HCT116 (cell line): ENCODE measurements around the gene KCNN3. TPM values are rescaled to one million over a fixed set of nuclear protein-coding genes. Genes with fewer than 3 reads are reported as not detected.

Experiments
- ATAC-seq: fragments of 200-7000 bp; cut with Tn5 transposase; 2 replicates; pipeline ENCODE4 v1.9.1; 2020; ENCODE audit warnings: mild to moderate bottlenecking, moderate library complexity
- BruUV-seq: library from RNA; stranded (reverse); fragments of 400-500 nt; replicated peaks from 2 replicates; lab custom pipeline; 2021; lab: Mats Ljungman, UMichigan
- CTCF ChIA-PET: fragments of 300-600 bp; sonication (Branson Sonifier 250); formaldehyde crosslinking; loops from one replicate; lab custom pipeline; 2021; ENCODE audit warnings: antibody characterized with exemption; lab: Charles Lee
- POLR2A ChIA-PET: fragments of 300-600, 350-600 bp; sonication (Branson Sonifier 250); formaldehyde crosslinking; loops from one replicate; lab custom pipeline; 2021; ENCODE audit warnings: antibody characterized with exemption; lab: Charles Lee
- RAD21 ChIA-PET, 2 experiments: fragments of 300-600 bp; sonication (Branson Sonifier 250); formaldehyde crosslinking; loops; one replicate each; lab custom pipeline; 2023; ENCODE audit warnings: low total read pairs in 2 of 2; ENCODE audit not compliant: uncharacterized antibody in 2 of 2, unreplicated experiment in 2 of 2, low non-redundant PET in 1 of 2; lab: Charles Lee
- DNase-seq: peaks from one replicate; pipeline ENCODE4 v3.0.0-alpha.2; 2010; ENCODE audit warnings: low read depth, low spot score
- H2AFZ ChIP-seq: fragments of 200-600 bp; shearing (Covaris generic), sonication (generic); 2 replicates; pipeline ENCODE4 v1.6.1; 2017; ENCODE audit warnings: low read depth, mixed run types, mixed read lengths, antibody characterized with exemption, low read length; ENCODE audit not compliant: poor library complexity, severe bottlenecking
- H3K27ac ChIP-seq: 2 replicates; pipeline ENCODE4 v1.5.1; 2012; ENCODE audit warnings: low read depth, low read length
- H3K27me3 ChIP-seq: fragments of 200-600 bp; sonication (generic); 2 replicates; pipeline ENCODE4 v1.6.1; 2016; ENCODE audit warnings: mixed run types, low read length, mixed read lengths; ENCODE audit not compliant: insufficient read depth
- H3K36me3 ChIP-seq, 2 experiments: fragments of 200-500 bp in 1 of 2; fragments of 200-600 bp in 1 of 2; sonication (Bioruptor generic) in 1 of 2; sonication (generic) in 1 of 2; 2 replicates each; pipeline versions ENCODE4 v1.5.1 to v1.6.1; 2014 to 2016; ENCODE audit warnings: low read length in 2 of 2, inconsistent platforms in 1 of 2, mixed read lengths in 1 of 2, mixed run types in 1 of 2; ENCODE audit not compliant: insufficient read depth in 2 of 2, control insufficient read depth in 1 of 2
- H3K4me1 ChIP-seq, 2 experiments: fragments of 200-600 bp in 1 of 2; sonication (generic) in 1 of 2; 2 replicates each; pipeline versions ENCODE4 v1.5.1 to v1.6.1; 2012 to 2017; ENCODE audit warnings: low read length in 2 of 2, inconsistent platforms in 1 of 2, mild to moderate bottlenecking in 1 of 2, mixed read lengths in 1 of 2, mixed run types in 1 of 2, moderate library complexity in 1 of 2; ENCODE audit not compliant: insufficient read depth in 2 of 2, control insufficient read depth in 1 of 2
- H3K4me2 ChIP-seq: fragments of 200-600 bp; sonication (generic); 2 replicates; pipeline ENCODE4 v1.6.1; 2017; ENCODE audit warnings: mixed run types, low read length, mixed read lengths
- H3K4me3 ChIP-seq, 2 experiments: fragments of 200-600 bp in 1 of 2; sonication (generic) in 1 of 2; replicated peaks in 1 of 2; 2 replicates each; pipeline ENCODE4 v1.5.1; 2011 to 2016; ENCODE audit warnings: low read length in 2 of 2, control low read depth in 1 of 2, low read depth in 1 of 2, mild to moderate bottlenecking in 1 of 2, mixed read lengths in 1 of 2, mixed run types in 1 of 2
- H3K79me2 ChIP-seq: fragments of 200-600 bp; sonication (generic); 2 replicates; pipeline ENCODE4 v1.6.1; 2017; ENCODE audit warnings: mild to moderate bottlenecking, mixed run types, low read length, moderate library complexity, mixed read lengths; ENCODE audit not compliant: insufficient read depth
- H3K9ac ChIP-seq: fragments of 200-600 bp; sonication (generic); 2 replicates; pipeline ENCODE4 v1.6.1; 2016; ENCODE audit warnings: low read length, mixed read lengths
- H3K9me2 ChIP-seq: fragments of 200-600 bp; sonication (generic), shearing (Covaris generic); 2 replicates; pipeline ENCODE4 v1.6.1; 2017; ENCODE audit warnings: mixed run types, mild to moderate bottlenecking, moderate library complexity; ENCODE audit not compliant: insufficient read depth
- H3K9me3 ChIP-seq, 2 experiments: fragments of 200-500 bp in 1 of 2; fragments of 200-600 bp in 1 of 2; sonication (Bioruptor generic) in 1 of 2; sonication (generic) in 1 of 2; 2 replicates each; pipeline ENCODE4 v1.6.1; 2014 to 2017; ENCODE audit warnings: low read length in 2 of 2, mixed read lengths in 2 of 2, inconsistent platforms in 1 of 2, low read depth in 1 of 2, mild to moderate bottlenecking in 1 of 2, mixed run types in 1 of 2, moderate library complexity in 1 of 2; ENCODE audit not compliant: control insufficient read depth in 1 of 2, insufficient read depth in 1 of 2
- H4K20me1 ChIP-seq: fragments of 200-600 bp; sonication (generic), shearing (Covaris generic); 2 replicates; pipeline ENCODE4 v1.6.1; 2017; ENCODE audit warnings: mixed run types, mild to moderate bottlenecking, moderate library complexity; ENCODE audit not compliant: insufficient read depth
- CBX3 ChIP-seq: IDR thresholded peaks from 2 replicates; pipeline ENCODE4 v1.6.1; 2012; ENCODE audit warnings: low read depth
- CEBPB ChIP-seq: IDR thresholded peaks from 2 replicates; pipeline ENCODE4 v1.6.1; 2012; ENCODE audit warnings: low read depth
- EGR1 ChIP-seq: IDR thresholded peaks from 2 replicates; pipeline ENCODE4 v1.6.1; 2012; ENCODE audit warnings: low read depth
- ELF1 ChIP-seq: IDR thresholded peaks from 2 replicates; pipeline ENCODE4 v1.6.1; 2012; ENCODE audit warnings: low read depth, borderline replicate concordance
- EZH2phosphoT487 ChIP-seq: fragments of 200-600 bp; IDR thresholded peaks from 2 replicates; pipeline ENCODE4 v1.6.1; 2018; ENCODE audit warnings: antibody characterized with exemption, borderline replicate concordance
- FOSL1 ChIP-seq: IDR thresholded peaks from 2 replicates; pipeline ENCODE4 v1.6.1; 2012; ENCODE audit warnings: low read depth
- POLR2A ChIP-seq: IDR thresholded peaks from 2 replicates; pipeline ENCODE4 v1.7.0; 2011; ENCODE audit warnings: borderline replicate concordance; ENCODE audit not compliant: insufficient read depth, insufficient read length; ENCODE audit errors: extremely low read depth
- POLR2AphosphoS5 ChIP-seq: IDR thresholded peaks from 2 replicates; pipeline ENCODE4 v1.6.1; 2011; ENCODE audit warnings: mild to moderate bottlenecking, low read depth, low read length, moderate library complexity
- RAD21 ChIP-seq: IDR thresholded peaks from 2 replicates; pipeline ENCODE4 v1.6.1; 2012; ENCODE audit warnings: low read depth, mild to moderate bottlenecking
- TCF7L2 ChIP-seq: IDR thresholded peaks from 2 replicates; pipeline ENCODE4 v1.7.0; 2011; ENCODE audit warnings: borderline replicate concordance, inconsistent platforms; ENCODE audit not compliant: insufficient read depth, insufficient read length; ENCODE audit errors: extremely low read depth
- ZFX ChIP-seq: fragments of 450-650 bp; IDR thresholded peaks from 2 replicates; pipeline ENCODE4 v1.6.1; 2017
- ZNF274 ChIP-seq: fragments of 200-500 bp; sonication (Bioruptor generic); IDR thresholded peaks from 2 replicates; pipeline ENCODE4 v1.6.1; 2014; ENCODE audit warnings: mild to moderate bottlenecking, low read depth, low read length, inconsistent platforms
- intact Hi-C: fragments of 100-400 bp; cut with micrococcal nuclease; formaldehyde crosslinking; loops from 2 replicates; pipeline ENCODE4 v1.10.0; 2022
- total RNA-seq: library from RNA; stranded (reverse); gene quantifications from one replicate; pipeline ENCODE4 v1.2.1, GENCODE V29; 2021; ENCODE audit not compliant: unreplicated experiment
- TF ChIP-seq, protein P1 (sequence below), 3 experiments: fragments of 200-600 bp in 1 of 3; sonication (generic) in 1 of 3; IDR thresholded peaks in 2 of 3; conservative IDR thresholded peaks in 1 of 3; 2 replicates each; pipeline ENCODE4 v1.5.1; 2012 to 2017; ENCODE audit warnings: low read depth in 2 of 3, low read length in 2 of 3, antibody characterized with exemption in 1 of 3, borderline replicate concordance in 1 of 3, control low read depth in 1 of 3, mild to moderate bottlenecking in 1 of 3, mixed read lengths in 1 of 3, mixed run types in 1 of 3, moderate library complexity in 1 of 3; ENCODE audit not compliant: insufficient read depth in 1 of 3
- TF ChIP-seq, protein P2 (sequence below): IDR thresholded peaks from 2 replicates; pipeline ENCODE4 v1.6.1; 2011; ENCODE audit warnings: mild to moderate bottlenecking, low read length, moderate library complexity; ENCODE audit not compliant: insufficient replicate concordance; ENCODE audit errors: extremely low read depth

The KCNN3 gene
- total RNA-seq, 1 experiment from 2014 or later = 1.1 TPM

DNA sequence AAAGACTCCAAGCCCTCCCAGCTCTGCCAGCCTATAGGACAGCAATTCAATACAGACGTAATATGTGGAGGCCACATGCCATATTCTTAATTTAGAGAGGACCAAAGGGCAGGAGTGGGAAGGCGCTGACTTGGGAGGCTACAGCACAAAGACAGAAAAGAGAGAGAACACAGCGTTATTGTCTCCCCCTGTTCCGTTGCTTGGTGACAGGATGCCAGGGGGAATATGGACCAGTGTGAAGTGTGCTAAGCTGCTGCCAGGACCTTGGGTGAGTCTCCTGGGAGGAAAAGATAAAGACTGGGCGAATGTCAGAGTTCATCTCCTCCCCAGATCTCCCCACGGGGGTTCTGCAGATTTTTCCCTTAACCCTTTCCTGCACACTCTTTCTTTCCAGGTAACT is 160.0 kb downstream of the KCNN3 start:
- ChIA-PET RAD21 (no interaction called here), CTCF (no interaction called here), POLR2A (no interaction called here)
- Histone ChIP-seq H3K36me3 (no peaks in the 10 kb centered on the region), H3K9me3 (no peaks in the 10 kb centered on the region), H3K4me3 (no peak overlapping the region), H3K4me1 (no peaks in the 10 kb centered on the region), H3K79me2 (no peaks in the 10 kb centered on the region), H3K27ac (no peak overlapping the region)
- intact Hi-C loops = no loop called here
- TF ChIP-seq TCF7L2 (no peak), EGR1 (no peak), ELF1 (no peak), ZFX (no peak), EZH2phosphoT487 (no peak), ZNF274 (no peak), FOSL1 (no peak), POLR2A (no peak)
- TF ChIP-seq, all 23 proteins: peak for 0
- DNase-seq (no peak), ATAC-seq (no peak)
- peaks cover 3% of the 10 kb centered on the region; the same call in 1 of the 2 replicates for H3K27me3 ChIP-seq
- H3K9me2 ChIP-seq = no peaks in the 10 kb centered on the region
- H3K9ac ChIP-seq = no peak overlapping the region
- BruUV-seq = no TSS peak
- no peaks in the 10 kb centered on the region for H4K20me1 ChIP-seq
- H3K4me2 ChIP-seq = no peak overlapping the region
- no peak overlapping the region for H2AFZ ChIP-seq

DNA sequence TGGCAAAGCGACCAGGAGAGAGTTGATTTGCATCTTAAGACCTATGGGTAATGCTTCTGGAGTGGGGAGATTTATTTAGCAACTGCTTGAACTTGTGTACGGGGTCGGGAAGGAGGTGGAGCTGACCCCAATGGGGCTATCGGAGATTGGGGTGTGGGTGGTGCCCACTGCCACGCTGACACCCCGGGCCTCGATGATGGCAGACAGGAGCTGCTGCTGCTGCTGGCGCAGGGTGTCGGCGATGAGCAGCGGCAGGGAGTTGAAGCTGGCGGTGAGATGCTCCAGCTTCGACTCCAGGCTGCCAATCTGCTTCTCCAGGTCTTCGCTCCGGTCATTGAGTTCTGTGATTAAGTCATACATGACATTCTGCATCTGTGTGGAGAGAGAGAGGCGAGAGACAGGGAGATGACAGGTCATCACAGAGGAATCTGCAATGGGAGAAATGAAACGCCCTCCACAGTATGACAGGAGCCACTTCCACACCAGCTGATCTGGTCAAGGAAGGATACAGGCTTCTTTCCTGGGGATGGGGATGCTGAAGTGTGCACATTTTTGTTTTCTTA is 162.1 kb downstream of the KCNN3 start:
- Histone ChIP-seq H3K36me3 (no peaks in the 10 kb centered on the region), H3K4me3 (no peak overlapping the region), H3K9me3 (no peaks in the 10 kb centered on the region), H3K27me3 (peaks cover 3% of the 10 kb centered on the region; the same call in 1 of the 2 replicates), H3K27ac (no peak overlapping the region), H3K4me2 (no peak overlapping the region), H3K4me1 (no peaks in the 10 kb centered on the region), H3K9me2 (no peaks in the 10 kb centered on the region), H3K79me2 (no peaks in the 10 kb centered on the region), H4K20me1 (no peaks in the 10 kb centered on the region), H3K9ac (no peak overlapping the region), H2AFZ (no peak overlapping the region)
- ChIA-PET RAD21 (no interaction called here), POLR2A (no interaction called here), CTCF (no interaction called here)
- no TSS peak for BruUV-seq
- ATAC-seq = no peak
- no peak for DNase-seq
- intact Hi-C loops = no loop called here
- TF ChIP-seq TCF7L2 (no peak), ELF1 (no peak), RAD21 (no peak), CEBPB (no peak), CBX3 (no peak), ZNF274 (no peak), POLR2AphosphoS5 (no peak), EGR1 (no peak), FOSL1 (no peak)
- TF ChIP-seq, protein P1, sequence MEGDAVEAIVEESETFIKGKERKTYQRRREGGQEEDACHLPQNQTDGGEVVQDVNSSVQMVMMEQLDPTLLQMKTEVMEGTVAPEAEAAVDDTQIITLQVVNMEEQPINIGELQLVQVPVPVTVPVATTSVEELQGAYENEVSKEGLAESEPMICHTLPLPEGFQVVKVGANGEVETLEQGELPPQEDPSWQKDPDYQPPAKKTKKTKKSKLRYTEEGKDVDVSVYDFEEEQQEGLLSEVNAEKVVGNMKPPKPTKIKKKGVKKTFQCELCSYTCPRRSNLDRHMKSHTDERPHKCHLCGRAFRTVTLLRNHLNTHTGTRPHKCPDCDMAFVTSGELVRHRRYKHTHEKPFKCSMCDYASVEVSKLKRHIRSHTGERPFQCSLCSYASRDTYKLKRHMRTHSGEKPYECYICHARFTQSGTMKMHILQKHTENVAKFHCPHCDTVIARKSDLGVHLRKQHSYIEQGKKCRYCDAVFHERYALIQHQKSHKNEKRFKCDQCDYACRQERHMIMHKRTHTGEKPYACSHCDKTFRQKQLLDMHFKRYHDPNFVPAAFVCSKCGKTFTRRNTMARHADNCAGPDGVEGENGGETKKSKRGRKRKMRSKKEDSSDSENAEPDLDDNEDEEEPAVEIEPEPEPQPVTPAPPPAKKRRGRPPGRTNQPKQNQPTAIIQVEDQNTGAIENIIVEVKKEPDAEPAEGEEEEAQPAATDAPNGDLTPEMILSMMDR (IDR thresholded peaks at IDR 0.05 in 2 of 3, conservative IDR thresholded peaks at IDR 0.05 in 1 of 3; ENCODE audit: borderline replicate concordance in 1 of 3, insufficient read depth in 1 of 3, low read depth in 2 of 3, low read length in 2 of 3) = no peak
- TF ChIP-seq, protein P2, sequence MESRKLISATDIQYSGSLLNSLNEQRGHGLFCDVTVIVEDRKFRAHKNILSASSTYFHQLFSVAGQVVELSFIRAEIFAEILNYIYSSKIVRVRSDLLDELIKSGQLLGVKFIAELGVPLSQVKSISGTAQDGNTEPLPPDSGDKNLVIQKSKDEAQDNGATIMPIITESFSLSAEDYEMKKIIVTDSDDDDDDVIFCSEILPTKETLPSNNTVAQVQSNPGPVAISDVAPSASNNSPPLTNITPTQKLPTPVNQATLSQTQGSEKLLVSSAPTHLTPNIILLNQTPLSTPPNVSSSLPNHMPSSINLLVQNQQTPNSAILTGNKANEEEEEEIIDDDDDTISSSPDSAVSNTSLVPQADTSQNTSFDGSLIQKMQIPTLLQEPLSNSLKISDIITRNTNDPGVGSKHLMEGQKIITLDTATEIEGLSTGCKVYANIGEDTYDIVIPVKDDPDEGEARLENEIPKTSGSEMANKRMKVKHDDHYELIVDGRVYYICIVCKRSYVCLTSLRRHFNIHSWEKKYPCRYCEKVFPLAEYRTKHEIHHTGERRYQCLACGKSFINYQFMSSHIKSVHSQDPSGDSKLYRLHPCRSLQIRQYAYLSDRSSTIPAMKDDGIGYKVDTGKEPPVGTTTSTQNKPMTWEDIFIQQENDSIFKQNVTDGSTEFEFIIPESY = no peak
